Neural progenitor cell (in vitro differentiated cells): ENCODE data around the gene ARHGEF40.

ENCODE experiments used
- CTCF ChIP-seq: fragments of 200-600 bp; sonication (generic); IDR thresholded peaks from 2 replicates; pipeline ENCODE4 v1.5.1; 2017; ENCODE audit warnings: antibody characterized with exemption, mild to moderate bottlenecking
- EZH2 ChIP-seq: fragments of 200-600 bp; sonication (generic); IDR thresholded peaks from 2 replicates; pipeline ENCODE4 v1.6.1; 2017; ENCODE audit warnings: antibody characterized with exemption, mild to moderate bottlenecking, moderate library complexity
- EZH2phosphoT487 ChIP-seq: fragments of 200-600 bp; sonication (generic); IDR thresholded peaks from 2 replicates; pipeline ENCODE4 v1.6.1; 2017; ENCODE audit warnings: antibody characterized with exemption

GRCh38 chr14:21053184-21054122, 16.7 kb upstream of the ARHGEF40 start:
- TF ChIP-seq EZH2phosphoT487: no peak
- no peak for TF ChIP-seq CTCF
- no peak for TF ChIP-seq EZH2
